H9 (cell line): ENCODE data around the gene HS2ST1. TPM values are rescaled to one million over a fixed set of nuclear protein-coding genes. Genes with fewer than 3 reads are reported as not detected.

Experiments
- DNase-seq: peaks from one replicate; pipeline ENCODE4 v3.0.0-alpha.2; 2017
- H2AFZ ChIP-seq: one replicate; pipeline ENCODE4 v1.6.1; 2013; ENCODE audit warnings: mild to moderate bottlenecking, low read length, control low read depth, moderate library complexity
- H2AK5ac ChIP-seq: 2 replicates; pipeline ENCODE4 v1.6.1; 2013; ENCODE audit warnings: low read length, control low read depth, mixed read lengths; ENCODE audit not compliant: insufficient read length
- H2BK120ac ChIP-seq: one replicate; pipeline ENCODE4 v1.6.1; 2013; ENCODE audit warnings: low read depth, mild to moderate bottlenecking, low read length, control low read depth, inconsistent platforms; ENCODE audit not compliant: poor library complexity, severe bottlenecking
- H2BK12ac ChIP-seq: 2 replicates; pipeline ENCODE4 v1.6.1; 2013; ENCODE audit warnings: low read length, control low read depth, mixed read lengths, low read depth; ENCODE audit not compliant: insufficient read length
- H2BK15ac ChIP-seq: 2 replicates; pipeline ENCODE4 v1.6.1; 2013; ENCODE audit warnings: low read depth, low read length, control low read depth
- H2BK20ac ChIP-seq: one replicate; pipeline ENCODE4 v1.6.1; 2013; ENCODE audit warnings: low read depth, mild to moderate bottlenecking, low read length, control low read depth, inconsistent platforms; ENCODE audit not compliant: poor library complexity, severe bottlenecking
- H2BK5ac ChIP-seq: 2 replicates; pipeline ENCODE4 v1.6.1; 2013; ENCODE audit warnings: low read length, control low read depth, mixed read lengths; ENCODE audit not compliant: insufficient read length
- H3K14ac ChIP-seq: 2 replicates; pipeline ENCODE4 v1.6.1; 2013; ENCODE audit warnings: low read length, control low read depth; ENCODE audit not compliant: insufficient read depth
- H3K18ac ChIP-seq: 2 replicates; pipeline ENCODE4 v1.6.1; 2013; ENCODE audit warnings: low read depth, mild to moderate bottlenecking, mixed read lengths, low read length, control low read depth; ENCODE audit not compliant: insufficient read length
- H3K23ac ChIP-seq: 2 replicates; pipeline ENCODE4 v1.6.1; 2013; ENCODE audit warnings: low read length, control low read depth, mixed read lengths, low read depth; ENCODE audit not compliant: insufficient read length
- H3K23me2 ChIP-seq: 2 replicates; pipeline ENCODE4 v1.6.1; 2013; ENCODE audit warnings: low read depth, mild to moderate bottlenecking, mixed read lengths, low read length, control low read depth; ENCODE audit not compliant: insufficient read length, poor library complexity, severe bottlenecking
- H3K27ac ChIP-seq: 2 replicates; pipeline ENCODE4 v1.5.1; 2013; ENCODE audit warnings: low read length, control low read depth, mixed read lengths, low read depth; ENCODE audit not compliant: insufficient read length
- H3K27me3 ChIP-seq: 2 replicates; pipeline ENCODE4 v1.6.1; 2013; ENCODE audit warnings: low read length, control low read depth, inconsistent platforms; ENCODE audit not compliant: insufficient read depth
- H3K4ac ChIP-seq: 2 replicates; pipeline ENCODE4 v1.6.1; 2013; ENCODE audit warnings: low read depth, mild to moderate bottlenecking, control low read depth, inconsistent platforms, low read length, moderate library complexity
- H3K4me1 ChIP-seq: 2 replicates; pipeline ENCODE4 v1.6.1; 2013; ENCODE audit warnings: low read length, control low read depth, inconsistent platforms; ENCODE audit not compliant: insufficient read depth
- H3K4me2 ChIP-seq: 2 replicates; pipeline ENCODE4 v1.6.1; 2013; ENCODE audit warnings: low read length, control low read depth, mixed read lengths; ENCODE audit not compliant: insufficient read length, insufficient read depth
- H3K56ac ChIP-seq: 2 replicates; pipeline ENCODE4 v1.6.1; 2013; ENCODE audit warnings: low read depth, mild to moderate bottlenecking, mixed read lengths, low read length, control low read depth; ENCODE audit not compliant: insufficient read length
- H3K79me1 ChIP-seq: 2 replicates; pipeline ENCODE4 v1.6.1; 2013; ENCODE audit warnings: low read depth, mild to moderate bottlenecking, moderate library complexity, low read length, control low read depth, inconsistent platforms; ENCODE audit not compliant: insufficient read depth, poor library complexity, severe bottlenecking
- H3K79me2 ChIP-seq: 2 replicates; pipeline ENCODE4 v1.6.1; 2013; ENCODE audit warnings: low read length, control low read depth, inconsistent platforms; ENCODE audit not compliant: insufficient read depth
- H3K9ac ChIP-seq: 2 replicates; pipeline ENCODE4 v1.6.1; 2013; ENCODE audit warnings: low read length, control low read depth, mixed read lengths; ENCODE audit not compliant: insufficient read length; ENCODE audit errors: extremely low read depth
- H3K9me3 ChIP-seq: one replicate; pipeline ENCODE4 v1.6.1; 2013; ENCODE audit warnings: low read depth, low read length, inconsistent platforms; ENCODE audit not compliant: control insufficient read depth
- H3T11ph ChIP-seq: one replicate; pipeline ENCODE4 v1.6.1; 2013; ENCODE audit warnings: mild to moderate bottlenecking, low read length, control low read depth, inconsistent platforms
- H4K20me1 ChIP-seq: one replicate; pipeline ENCODE4 v1.6.1; 2013; ENCODE audit not compliant: control insufficient read depth, insufficient read length, insufficient read depth
- H4K5ac ChIP-seq: 2 replicates; pipeline ENCODE4 v1.6.1; 2013; ENCODE audit warnings: low read depth, mild to moderate bottlenecking, mixed read lengths, low read length, control low read depth; ENCODE audit not compliant: insufficient read length
- H4K8ac ChIP-seq: replicated peaks from 2 replicates; pipeline ENCODE4 v1.6.1; 2013; ENCODE audit warnings: low read length, control low read depth, mixed read lengths, low read depth; ENCODE audit not compliant: insufficient read length
- H4K91ac ChIP-seq: 2 replicates; pipeline ENCODE4 v1.6.1; 2013; ENCODE audit warnings: low read depth, mild to moderate bottlenecking, moderate library complexity, mixed read lengths, low read length, control low read depth; ENCODE audit not compliant: insufficient read length
- H3K27ac Mint-ChIP-seq, 3 experiments: 2 replicates in 2 of 3; 3 replicates in 1 of 3; pipeline ENCODE4 v1.8.0; 2020 to 2021; ENCODE audit warnings: mixed read lengths in 3 of 3, mild to moderate bottlenecking in 1 of 3, moderate library complexity in 1 of 3
- H3K27me3 Mint-ChIP-seq: 2 replicates; pipeline ENCODE4 v1.8.0; 2021; ENCODE audit warnings: low read depth, mild to moderate bottlenecking, moderate library complexity, mixed read lengths
- H3K36me3 Mint-ChIP-seq, 3 experiments: 2 replicates in 2 of 3; 3 replicates in 1 of 3; pipeline ENCODE4 v1.8.0; 2020 to 2021; ENCODE audit warnings: low read depth in 3 of 3, mixed read lengths in 3 of 3; ENCODE audit not compliant: insufficient read depth in 1 of 3
- H3K4me1 Mint-ChIP-seq, 2 experiments: 2 replicates each; pipeline ENCODE4 v1.8.0; 2020; ENCODE audit warnings: mixed read lengths in 2 of 2
- H3K4me3 Mint-ChIP-seq, 2 experiments: 2 replicates in 1 of 2; 3 replicates in 1 of 2; pipeline ENCODE4 v1.8.0; 2020 to 2021; ENCODE audit warnings: mild to moderate bottlenecking in 2 of 2, mixed read lengths in 2 of 2, moderate library complexity in 1 of 2
- H3K9me3 Mint-ChIP-seq, 2 experiments: 2 replicates in 1 of 2; 3 replicates in 1 of 2; pipeline ENCODE4 v1.8.0; 2020; ENCODE audit warnings: mild to moderate bottlenecking in 2 of 2, mixed read lengths in 2 of 2, moderate library complexity in 1 of 2
- WGBS: extraction: QIAGEN DNeasy Blood & Tissue Kit; methylation state at CpG from one replicate; pipeline ENCODE4 v1.1.7; 2013; ENCODE audit warnings: missing lambda C conversion rate, low lambda C conversion rate, mixed read lengths; ENCODE audit not compliant: insufficient read length; ENCODE audit errors: extremely low coverage; 5-methylcytosine and 5-hydroxymethylcytosine counted together
- total RNA-seq: library from RNA; stranded (reverse); gene quantifications from 2 replicates; pipeline ENCODE4 v1.2.1, GENCODE V29; 2021
- TF ChIP-seq, protein P1 (sequence below): fragments of 200-600 bp; sonication (generic); conservative IDR thresholded peaks from 3 replicates; pipeline ENCODE4 v1.8.0; 2021; ENCODE audit warnings: antibody characterized with exemption, mild to moderate bottlenecking

Gene HS2ST1
- total RNA-seq, 1 experiment from 2014 or later = 20.1 TPM

DNA sequence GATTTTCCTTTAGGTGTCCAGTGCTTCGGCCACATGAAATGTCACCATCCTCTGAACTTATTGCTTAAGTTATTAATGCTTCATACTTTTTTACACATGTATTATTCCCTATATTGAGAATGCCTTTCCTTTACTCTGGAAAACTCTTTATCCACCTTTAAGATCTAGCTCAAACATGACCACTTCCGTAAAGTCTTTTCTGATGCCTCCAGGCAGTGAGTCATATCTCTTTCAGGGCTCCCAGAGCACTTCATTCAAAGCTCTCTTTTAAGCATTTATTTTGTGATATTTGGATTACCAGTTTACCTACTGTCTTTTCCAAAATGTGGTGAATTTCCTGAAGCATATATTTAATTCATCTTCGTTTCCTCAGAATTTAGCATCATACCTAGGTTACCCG is 178.9 kb downstream of the HS2ST1 start:
- Mint-ChIP-seq H3K4me3 (no peak overlapping the region), H3K36me3 (peaks cover 0 to 7% (median 0%) of the 10 kb centered on the region in 3 experiments; a peak in 2 of 7 replicates), H3K4me1 (peaks cover 21 to 30% of the 10 kb centered on the region in 2 experiments), H3K27ac (no peak overlapping the region), H3K9me3 (0 out of 5 replicates have a peak, but pooled peaks cover 0 to 2% of the 10 kb centered on the region in 2 experiments), H3K27me3 (no peaks in the 10 kb centered on the region)
- Histone ChIP-seq H3K4me1 (no peaks in the 10 kb centered on the region), H3K18ac (no peak overlapping the region), H3K14ac (no peak overlapping the region), H2BK120ac (no peak overlapping the region), H2BK5ac (no peak overlapping the region), H3K9me3 (no peaks in the 10 kb centered on the region), H3K4ac (no peak overlapping the region), H3K56ac (no peak overlapping the region), H3K9ac (no peak overlapping the region), H2BK15ac (no peak overlapping the region), H2AFZ (no peak overlapping the region), H3K23ac (no peak overlapping the region), H4K8ac (no peak overlapping the region), H3K4me2 (no peak overlapping the region), H2BK20ac (no peak overlapping the region), H4K91ac (no peak overlapping the region), H3K79me1 (no peaks in the 10 kb centered on the region), H4K5ac (no peak overlapping the region), H3K79me2 (no peaks in the 10 kb centered on the region), H2BK12ac (no peak overlapping the region), H3K27me3 (no peaks in the 10 kb centered on the region), H3T11ph (no peak overlapping the region), H3K27ac (no peak overlapping the region), H4K20me1 (no peaks in the 10 kb centered on the region), H3K23me2 (no peaks in the 10 kb centered on the region), H2AK5ac (no peak overlapping the region)
- TF ChIP-seq, protein P1, sequence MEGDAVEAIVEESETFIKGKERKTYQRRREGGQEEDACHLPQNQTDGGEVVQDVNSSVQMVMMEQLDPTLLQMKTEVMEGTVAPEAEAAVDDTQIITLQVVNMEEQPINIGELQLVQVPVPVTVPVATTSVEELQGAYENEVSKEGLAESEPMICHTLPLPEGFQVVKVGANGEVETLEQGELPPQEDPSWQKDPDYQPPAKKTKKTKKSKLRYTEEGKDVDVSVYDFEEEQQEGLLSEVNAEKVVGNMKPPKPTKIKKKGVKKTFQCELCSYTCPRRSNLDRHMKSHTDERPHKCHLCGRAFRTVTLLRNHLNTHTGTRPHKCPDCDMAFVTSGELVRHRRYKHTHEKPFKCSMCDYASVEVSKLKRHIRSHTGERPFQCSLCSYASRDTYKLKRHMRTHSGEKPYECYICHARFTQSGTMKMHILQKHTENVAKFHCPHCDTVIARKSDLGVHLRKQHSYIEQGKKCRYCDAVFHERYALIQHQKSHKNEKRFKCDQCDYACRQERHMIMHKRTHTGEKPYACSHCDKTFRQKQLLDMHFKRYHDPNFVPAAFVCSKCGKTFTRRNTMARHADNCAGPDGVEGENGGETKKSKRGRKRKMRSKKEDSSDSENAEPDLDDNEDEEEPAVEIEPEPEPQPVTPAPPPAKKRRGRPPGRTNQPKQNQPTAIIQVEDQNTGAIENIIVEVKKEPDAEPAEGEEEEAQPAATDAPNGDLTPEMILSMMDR = no peak
- WGBS = no CpG with 5 or more reads among the region's 4 CpGs
- DNase-seq = no peak
